UCSD-AML1 (cell line): ENCODE measurements around the gene TAGLN.

Source experiments
- DNase-seq: peaks from one replicate; lab custom pipeline; 2025; ENCODE audit not compliant: unreplicated experiment; lab: John Stamatoyannopoulos, UW

Gene TAGLN

GRCh38 chr11:117212697-117213355, 13.7 kb downstream of the TAGLN start:
- no peak for DNase-seq

DNA sequence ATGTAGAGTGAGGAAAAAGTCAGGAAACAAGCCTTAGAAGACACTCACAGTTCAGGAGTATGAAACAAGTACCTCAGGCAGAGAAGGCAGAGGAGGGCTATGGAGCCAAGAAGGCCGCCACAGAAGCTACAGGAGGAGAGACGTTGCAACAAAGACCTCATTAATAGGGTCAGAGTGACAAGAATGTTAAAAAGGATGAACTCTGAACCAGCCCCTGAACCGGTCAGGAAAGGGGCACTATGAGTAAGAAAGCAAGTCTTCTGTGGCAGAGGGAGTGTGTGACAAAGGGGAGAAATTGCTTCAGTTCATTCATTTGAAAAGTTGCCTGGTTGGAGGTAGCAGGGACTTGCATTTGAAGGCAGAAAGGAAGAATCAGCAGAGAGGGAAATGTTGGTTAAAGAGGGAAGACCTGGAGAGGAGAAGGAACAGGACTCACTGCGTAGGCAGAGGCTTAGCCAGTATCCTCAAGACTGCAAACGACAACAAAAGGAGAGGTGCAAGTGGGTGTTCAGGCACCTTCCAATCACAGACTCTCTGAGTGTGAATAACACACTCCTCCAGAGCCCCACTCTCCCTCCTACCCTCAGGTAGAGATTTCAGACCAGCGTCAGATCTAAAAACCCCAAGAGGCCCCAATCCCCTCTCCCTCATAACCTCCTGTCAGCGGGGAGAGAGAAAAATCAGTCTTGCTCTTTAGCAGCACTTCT, 15.4 kb downstream of the TAGLN start:
- no peak for DNase-seq

DNA sequence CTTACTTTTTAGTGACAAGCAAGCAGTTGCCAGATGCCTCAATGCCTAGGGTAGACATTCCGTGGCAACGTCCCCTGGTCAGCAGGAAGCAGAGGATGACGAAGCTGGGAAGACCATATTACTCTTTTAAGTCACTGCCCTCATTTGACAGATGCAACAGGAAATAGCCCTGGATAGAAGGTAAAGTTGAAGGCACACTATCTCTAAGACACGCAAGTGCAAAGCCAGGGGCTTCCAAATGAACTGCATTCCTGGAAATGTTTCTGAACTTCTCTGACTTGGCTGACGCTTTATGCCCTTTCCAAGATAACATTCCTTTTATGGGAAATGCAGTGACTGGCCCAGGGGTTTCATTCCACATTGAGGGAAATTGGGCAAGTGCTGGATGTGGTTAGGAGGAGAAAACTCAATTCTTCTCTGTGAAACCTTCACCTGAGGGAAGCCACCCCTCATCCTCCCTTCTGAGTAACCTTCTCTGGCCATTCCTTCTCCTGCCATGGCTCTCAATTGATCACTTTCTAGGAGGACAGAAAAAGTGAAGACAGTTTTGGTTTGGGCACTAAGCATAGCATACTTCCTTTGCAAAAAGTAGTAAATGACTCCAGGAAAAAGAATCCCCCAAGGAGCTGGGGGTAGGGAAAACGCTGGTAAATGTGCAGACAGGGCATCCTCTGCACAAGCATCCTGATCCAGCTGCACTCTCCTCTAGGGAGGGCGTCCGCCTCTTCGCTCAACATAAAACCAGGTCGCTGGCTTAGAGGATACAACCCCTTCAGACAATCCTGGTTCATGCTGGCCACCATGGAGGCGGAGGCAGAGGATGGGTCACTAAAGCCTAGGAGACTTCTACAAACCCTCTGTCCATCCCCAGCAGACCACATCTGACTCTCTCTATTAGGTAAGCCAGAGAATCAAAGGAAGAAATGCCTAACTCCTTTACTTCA, 18.2 kb downstream of the TAGLN start:
- no peak for DNase-seq

GRCh38 chr11:117218133-117218915, 19.2 kb downstream of the TAGLN start:
- DNase-seq, result no peak

DNA sequence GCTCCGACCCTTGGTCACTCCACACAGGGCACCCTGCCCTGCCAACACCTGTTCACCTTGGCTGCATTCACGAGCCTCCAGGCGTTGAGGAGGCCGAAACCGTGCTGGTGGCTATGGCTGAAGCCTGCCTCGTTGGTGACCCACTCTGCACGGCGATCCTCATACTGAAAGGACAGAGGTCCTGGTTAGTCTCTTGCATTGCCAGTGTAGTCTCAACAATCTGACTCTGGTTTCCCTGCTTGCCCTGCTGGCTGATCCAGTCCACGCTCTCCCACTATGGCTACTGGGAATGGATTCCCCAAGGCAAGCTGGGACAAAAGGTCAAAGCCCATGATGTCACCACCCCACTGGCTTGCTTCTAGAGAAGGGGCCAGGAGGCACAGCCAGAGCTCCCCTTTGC, 19.8 kb downstream of the TAGLN start:
- no peak for DNase-seq

DNA sequence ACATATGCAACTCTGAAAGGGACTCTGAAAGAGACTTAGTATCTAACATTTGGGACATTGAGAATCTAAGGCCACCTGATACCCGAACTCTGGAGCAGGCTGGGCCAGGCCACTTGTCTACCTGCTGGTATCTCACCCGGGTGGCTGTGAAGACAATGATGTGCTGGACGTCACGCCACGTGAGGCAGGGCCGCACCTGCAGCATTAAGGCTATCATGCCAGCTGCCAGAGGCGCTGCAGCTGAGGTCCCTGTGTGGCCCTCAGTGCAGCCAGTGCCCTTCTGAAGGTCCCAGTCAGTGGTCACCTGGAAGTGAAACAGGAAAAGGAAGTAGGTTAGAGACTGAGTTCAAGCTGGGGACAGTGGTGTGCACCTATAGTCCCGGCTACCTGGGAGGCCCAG, 20.3 kb downstream of the TAGLN start:
- DNase-seq, result no peak

DNA sequence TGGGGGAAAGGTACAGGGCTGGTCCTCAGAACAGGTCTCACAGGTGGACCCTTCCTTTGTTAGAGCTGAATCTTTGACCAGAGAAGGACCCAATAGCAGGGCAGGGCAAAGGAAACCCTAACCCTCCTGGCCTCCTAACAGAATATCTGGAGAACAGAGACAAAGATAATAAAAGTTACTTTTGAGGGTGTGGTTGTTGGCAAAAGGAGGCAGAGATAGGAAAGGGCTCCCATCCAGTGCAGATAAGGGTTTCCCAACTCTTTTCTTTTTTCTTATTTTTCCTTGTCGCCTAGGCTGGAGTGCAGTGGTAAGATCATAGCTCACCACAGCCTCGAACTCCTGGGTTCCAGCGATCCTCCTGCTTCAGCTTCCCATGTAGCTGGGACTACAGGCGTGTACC, 20.8 kb downstream of the TAGLN start:
- DNase-seq, result no peak

- DNase-seq, result no peak
Observed at GRCh38 chr11:117220568-117220967, 21.4 kb downstream of the TAGLN start.

- no peak for DNase-seq
Observed at GRCh38 chr11:117220999-117221774, 22.0 kb downstream of the TAGLN start.

- no peak for DNase-seq
Observed at GRCh38 chr11:117221775-117222517, 22.8 kb downstream of the TAGLN start.

- no peak for DNase-seq
Observed at GRCh38 chr11:117222991-117223740, 24.0 kb downstream of the TAGLN start.

- no peak for DNase-seq
Observed at GRCh38 chr11:117223741-117224689, 24.8 kb downstream of the TAGLN start.

- DNase-seq, result no peak
Observed at GRCh38 chr11:117225553-117226170, 26.5 kb downstream of the TAGLN start.

GRCh38 chr11:117226388-117227385, 27.5 kb downstream of the TAGLN start:
- peak; percentile 39 for DNase-seq

- DNase-seq, result no peak
Observed at GRCh38 chr11:117228091-117228490, 28.9 kb downstream of the TAGLN start.

DNA sequence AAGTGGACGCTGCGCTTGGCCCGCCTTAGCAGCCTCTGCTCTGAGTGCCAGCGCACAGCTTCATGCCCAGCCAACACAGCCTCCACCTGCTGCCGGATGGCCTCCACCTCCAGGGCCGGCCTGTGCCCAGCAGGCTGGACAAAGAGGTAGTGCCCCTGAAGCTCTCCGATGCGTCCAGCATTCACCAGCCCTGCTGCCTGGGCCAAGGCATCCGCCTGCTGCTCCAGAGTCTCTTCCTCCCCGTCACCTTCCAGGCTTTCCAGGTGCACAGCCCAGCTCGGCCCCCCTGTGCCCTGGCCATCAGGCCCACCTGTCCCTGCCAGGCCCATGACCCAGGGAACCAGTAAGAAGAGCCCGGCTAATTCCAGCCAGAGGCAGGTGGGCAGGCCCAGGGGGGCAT, 30.2 kb downstream of the TAGLN start:
- DNase-seq, result no peak
